ENCODE results near the gene CCR5.

The CCR5 gene

DNA sequence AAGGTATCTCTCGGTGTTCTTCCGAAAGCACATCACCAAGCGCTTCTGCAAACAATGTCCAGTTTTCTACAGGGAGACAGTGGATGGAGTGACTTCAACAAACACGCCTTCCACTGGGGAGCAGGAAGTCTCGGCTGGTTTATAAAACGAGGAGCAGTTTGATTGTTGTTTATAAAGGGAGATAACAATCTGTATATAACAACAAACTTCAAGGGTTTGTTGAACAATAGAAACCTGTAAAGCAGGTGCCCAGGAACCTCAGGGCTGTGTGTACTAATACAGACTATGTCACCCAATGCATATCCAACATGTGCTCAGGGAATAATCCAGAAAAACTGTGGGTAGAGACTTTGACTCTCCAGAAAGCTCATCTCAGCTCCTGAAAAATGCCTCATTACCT, 12.3 kb upstream of the CCR5 start:
- no peak for DNase-seq (ENCODE audit: extremely low read depth in 1 of 2, low read depth in 1 of 2)

DNA sequence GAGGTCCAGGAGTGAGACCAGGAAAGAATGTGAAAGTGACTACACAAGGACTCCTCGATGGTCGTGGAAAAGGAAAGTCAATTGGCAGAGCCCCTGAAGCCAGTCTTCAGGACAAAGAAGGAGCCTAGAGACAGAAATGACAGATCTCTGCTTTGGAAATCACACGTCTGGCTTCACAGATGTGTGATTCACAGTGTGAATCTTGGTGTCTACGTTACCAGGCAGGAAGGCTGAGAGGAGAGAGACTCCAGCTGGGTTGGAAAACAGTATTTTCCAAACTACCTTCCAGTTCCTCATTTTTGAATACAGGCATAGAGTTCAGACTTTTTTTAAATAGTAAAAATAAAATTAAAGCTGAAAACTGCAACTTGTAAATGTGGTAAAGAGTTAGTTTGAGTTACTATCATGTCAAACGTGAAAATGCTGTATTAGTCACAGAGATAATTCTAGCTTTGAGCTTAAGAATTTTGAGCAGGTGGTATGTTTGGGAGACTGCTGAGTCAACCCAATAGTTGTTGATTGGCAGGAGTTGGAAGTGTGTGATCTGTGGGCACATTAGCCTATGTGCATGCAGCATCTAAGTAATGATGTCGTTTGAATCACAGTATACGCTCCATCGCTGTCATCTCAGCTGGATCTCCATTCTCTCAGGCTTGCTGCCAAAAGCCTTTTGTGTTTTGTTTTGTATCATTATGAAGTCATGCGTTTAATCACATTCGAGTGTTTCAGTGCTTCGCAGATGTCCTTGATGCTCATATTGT, 10.8 kb upstream of the CCR5 start:
- DNase-seq (ENCODE audit: extremely low read depth in 1 of 2, low read depth in 1 of 2), result no peak

DNA sequence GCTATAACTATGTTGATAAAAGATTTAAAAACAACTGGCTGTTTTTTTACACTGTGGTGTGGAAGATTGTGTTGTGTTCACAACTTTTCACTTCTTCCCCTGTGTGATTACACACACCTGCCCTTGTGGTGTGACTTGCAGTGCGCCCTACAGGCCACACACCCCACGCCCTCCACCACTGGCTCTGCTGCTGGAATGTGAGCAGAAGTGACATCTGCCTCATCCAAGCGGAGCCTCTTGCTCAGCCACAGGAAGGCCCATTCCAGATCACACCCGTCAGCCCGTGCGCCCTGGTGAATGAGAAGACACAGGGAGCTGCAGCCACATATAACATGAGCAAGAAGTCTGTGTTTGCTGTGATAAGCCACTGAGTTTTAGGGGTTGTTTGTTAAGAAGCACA, 9.8 kb upstream of the CCR5 start:
- no peak for DNase-seq (ENCODE audit: extremely low read depth in 1 of 2, low read depth in 1 of 2)

DNA sequence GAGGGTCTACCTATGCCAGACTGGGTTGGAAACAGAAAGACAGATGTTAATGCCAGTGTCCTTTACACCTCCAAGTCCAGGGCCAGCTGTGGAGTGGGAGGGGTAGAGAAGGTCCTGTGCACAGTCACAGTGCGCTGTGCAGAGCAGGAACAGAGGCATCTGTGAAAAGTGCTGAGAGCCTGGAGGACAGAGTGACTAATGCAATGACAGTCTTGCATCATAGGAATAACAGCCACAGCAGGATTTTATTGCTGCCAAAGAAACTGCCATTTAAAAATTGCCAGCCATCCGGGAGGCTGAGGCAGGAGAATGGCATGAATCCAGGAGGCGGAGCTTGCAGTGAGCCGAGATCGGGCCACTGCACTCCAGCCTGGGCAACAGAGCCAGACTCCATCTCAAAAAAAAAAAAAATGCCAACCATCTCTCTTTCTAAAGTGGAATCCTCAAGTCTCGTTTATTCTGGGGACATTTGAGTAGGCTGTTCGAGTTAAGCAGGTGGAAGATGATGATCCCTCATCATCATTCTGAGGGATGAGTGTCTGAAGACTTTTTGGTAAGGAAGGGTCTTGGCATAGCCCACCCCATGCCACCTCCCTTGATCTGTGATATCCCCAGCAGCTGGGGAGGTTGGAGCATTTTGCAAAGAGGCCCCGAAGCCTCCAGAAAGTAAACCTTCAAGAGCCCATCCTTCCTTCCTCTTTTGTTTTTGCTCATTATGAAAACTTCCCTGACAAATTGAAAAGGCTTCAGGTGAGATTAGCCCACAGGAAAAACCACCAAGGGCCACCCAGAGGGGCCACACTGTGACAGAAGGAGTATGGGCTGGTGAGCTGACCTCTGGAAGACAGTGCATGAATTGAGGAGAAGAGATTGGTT, 9.1 kb upstream of the CCR5 start:
- DNase-seq (ENCODE audit: extremely low read depth in 1 of 2, low read depth in 1 of 2), result no peak

DNA sequence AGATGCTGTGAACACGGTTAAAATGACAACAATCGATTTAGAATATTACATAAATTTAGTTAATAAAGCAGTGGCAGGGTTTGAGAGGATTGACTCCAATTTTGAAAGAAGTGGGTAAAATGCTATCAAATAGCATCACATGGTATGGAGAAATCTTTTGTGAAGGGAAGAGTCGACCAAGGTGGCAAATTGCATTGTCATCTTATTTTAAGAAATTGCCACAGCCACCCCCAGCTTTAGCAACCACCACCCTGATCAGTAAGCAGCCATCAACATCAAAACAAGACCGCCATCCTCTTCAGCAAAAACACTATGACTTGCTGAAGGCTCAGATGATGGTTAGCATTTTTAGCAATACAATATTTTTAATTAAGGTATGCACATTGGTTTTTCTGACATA, 5.7 kb upstream of the CCR5 start:
- no peak for DNase-seq (ENCODE audit: extremely low read depth in 1 of 2, low read depth in 1 of 2)

DNA sequence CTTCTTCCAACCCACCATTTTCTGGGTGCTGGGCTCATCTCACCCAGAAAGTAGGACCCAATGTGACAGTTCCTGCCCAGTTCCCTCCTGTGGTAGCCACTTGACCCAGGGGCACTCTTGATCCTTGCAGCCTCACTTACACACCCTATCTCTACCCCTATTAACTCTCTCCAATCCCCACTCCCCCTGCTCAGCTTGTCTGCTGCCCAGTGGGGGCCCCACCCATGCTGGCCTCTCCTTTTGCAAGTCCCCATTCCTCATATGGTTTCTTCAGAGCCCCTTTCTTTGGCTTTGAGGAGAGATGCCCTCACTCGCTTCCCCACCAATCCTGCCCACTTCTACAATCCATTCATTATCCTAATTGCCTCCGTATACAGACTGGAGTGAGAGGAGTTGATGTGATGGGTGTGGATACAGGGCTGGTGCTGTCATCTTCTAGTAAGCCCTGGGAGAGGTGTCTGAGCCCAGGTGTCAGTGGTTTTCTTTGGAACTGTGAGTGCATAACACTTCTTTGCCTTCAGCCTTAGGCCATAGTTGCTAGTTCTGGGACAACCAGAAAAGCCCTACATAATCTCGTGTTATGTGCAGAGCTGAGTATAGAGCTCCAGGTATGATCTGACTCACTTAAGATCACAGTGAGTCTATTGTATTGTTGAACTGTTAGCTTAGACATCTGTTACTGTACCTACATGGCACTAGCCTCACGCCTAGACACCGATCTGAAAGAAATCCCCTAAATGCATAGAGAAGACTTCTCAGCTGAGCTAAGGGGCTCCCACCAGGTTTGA, 4.8 kb upstream of the CCR5 start:
- no peak for DNase-seq (ENCODE audit: extremely low read depth in 1 of 2, low read depth in 1 of 2)

DNA sequence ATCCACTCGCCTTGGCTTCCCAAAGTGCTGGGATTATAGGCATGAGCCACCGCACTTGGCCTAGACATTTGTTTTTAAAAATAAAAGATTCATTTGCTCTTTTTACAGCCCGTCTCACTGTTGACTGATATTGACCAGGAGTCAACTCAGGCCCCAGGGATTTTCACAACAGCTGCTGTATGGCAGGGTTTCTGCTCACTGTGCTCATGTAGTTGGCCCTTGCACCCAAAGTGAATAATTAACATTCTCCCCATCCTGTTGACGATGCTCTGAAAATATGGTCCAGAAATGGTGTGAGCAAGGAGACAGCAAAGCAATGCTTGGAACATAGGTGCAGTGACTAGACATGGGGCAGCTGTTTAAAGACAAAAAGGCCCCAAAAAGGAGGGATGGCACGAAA, 2.9 kb upstream of the CCR5 start:
- DNase-seq (ENCODE audit: extremely low read depth in 1 of 2, low read depth in 1 of 2), result no peak

DNA sequence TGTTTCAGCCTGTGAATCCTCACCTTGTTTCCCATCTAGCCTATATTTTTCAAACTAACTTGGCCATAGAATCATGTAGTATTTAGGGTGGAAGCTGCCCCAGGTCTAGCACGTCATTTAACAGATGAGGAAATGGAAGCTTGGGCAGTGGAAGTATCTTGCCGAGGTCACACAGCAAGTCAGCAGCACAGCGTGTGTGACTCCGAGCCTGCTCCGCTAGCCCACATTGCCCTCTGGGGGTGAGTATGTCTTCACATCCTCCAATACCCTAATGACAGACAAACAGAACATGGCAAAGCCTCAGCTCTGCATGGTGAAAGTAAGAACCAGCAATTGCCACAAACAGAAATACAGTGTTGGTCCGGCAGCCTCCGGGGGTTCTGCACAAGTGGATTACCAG, 2.2 kb upstream of the CCR5 start:
- peak; percentile 28 to 40 for DNase-seq (ENCODE audit: extremely low read depth in 1 of 2, low read depth in 1 of 2)

DNA sequence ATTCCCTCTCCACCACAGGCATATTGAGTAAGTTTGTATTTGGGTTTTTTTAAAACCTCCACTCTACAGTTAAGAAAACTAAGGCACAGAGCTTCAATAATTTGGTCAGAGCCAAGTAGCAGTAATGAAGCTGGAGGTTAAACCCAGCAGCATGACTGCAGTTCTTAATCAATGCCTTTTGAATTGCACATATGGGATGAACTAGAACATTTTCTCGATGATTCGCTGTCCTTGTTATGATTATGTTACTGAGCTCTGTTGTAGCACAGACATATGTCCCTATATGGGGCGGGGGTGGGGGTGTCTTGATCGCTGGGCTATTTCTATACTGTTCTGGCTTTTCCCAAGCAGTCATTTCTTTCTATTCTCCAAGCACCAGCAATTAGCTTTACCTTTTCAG, 1.6 kb upstream of the CCR5 start:
- DNase-seq (ENCODE audit: extremely low read depth in 1 of 2, low read depth in 1 of 2), result no peak

DNA sequence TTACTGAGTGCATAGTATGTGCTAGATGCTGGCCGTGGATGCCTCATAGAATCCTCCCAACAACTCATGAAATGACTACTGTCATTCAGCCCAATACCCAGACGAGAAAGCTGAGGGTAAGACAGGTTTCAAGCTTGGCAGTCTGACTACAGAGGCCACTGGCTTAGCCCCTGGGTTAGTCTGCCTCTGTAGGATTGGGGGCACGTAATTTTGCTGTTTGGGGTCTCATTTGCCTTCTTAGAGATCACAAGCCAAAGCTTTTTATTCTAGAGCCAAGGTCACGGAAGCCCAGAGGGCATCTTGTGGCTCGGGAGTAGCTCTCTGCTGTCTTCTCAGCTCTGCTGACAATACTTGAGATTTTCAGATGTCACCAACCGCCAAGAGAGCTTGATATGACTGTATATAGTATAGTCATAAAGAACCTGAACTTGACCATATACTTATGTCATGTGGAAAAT, 1.0 kb upstream of the CCR5 start:
- DNase-seq (ENCODE audit: extremely low read depth in 1 of 2, low read depth in 1 of 2), result no peak

DNA sequence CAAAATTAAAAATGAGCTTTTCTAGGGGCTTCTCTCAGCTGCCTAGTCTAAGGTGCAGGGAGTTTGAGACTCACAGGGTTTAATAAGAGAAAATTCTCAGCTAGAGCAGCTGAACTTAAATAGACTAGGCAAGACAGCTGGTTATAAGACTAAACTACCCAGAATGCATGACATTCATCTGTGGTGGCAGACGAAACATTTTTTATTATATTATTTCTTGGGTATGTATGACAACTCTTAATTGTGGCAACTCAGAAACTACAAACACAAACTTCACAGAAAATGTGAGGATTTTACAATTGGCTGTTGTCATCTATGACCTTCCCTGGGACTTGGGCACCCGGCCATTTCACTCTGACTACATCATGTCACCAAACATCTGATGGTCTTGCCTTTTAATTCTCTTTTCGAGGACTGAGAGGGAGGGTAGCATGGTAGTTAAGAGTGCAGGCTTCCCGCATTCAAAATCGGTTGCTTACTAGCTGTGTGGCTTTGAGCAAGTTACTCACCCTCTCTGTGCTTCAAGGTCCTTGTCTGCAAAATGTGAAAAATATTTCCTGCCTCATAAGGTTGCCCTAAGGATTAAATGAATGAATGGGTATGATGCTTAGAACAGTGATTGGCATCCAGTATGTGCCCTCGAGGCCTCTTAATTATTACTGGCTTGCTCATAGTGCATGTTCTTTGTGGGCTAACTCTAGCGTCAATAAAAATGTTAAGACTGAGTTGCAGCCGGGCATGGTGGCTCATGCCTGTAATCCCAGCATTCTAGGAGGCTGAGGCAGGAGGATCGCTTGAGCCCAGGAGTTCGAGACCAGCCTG, 984 bp downstream of the CCR5 start:
- DNase-seq (ENCODE audit: extremely low read depth in 1 of 2, low read depth in 1 of 2), result no peak

DNA sequence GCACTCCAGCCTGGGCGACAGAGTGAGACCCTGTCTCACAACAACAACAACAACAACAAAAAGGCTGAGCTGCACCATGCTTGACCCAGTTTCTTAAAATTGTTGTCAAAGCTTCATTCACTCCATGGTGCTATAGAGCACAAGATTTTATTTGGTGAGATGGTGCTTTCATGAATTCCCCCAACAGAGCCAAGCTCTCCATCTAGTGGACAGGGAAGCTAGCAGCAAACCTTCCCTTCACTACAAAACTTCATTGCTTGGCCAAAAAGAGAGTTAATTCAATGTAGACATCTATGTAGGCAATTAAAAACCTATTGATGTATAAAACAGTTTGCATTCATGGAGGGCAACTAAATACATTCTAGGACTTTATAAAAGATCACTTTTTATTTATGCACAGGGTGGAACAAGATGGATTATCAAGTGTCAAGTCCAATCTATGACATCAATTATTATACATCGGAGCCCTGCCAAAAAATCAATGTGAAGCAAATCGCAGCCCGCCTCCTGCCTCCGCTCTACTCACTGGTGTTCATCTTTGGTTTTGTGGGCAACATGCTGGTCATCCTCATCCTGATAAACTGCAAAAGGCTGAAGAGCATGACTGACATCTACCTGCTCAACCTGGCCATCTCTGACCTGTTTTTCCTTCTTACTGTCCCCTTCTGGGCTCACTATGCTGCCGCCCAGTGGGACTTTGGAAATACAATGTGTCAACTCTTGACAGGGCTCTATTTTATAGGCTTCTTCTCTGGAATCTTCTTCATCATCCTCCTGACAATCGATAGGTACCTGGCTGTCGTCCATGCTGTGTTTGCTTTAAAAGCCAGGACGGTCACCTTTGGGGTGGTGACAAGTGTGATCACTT, 2.0 kb downstream of the CCR5 start:
- DNase-seq (ENCODE audit: extremely low read depth in 1 of 2, low read depth in 1 of 2), result no peak

DNA sequence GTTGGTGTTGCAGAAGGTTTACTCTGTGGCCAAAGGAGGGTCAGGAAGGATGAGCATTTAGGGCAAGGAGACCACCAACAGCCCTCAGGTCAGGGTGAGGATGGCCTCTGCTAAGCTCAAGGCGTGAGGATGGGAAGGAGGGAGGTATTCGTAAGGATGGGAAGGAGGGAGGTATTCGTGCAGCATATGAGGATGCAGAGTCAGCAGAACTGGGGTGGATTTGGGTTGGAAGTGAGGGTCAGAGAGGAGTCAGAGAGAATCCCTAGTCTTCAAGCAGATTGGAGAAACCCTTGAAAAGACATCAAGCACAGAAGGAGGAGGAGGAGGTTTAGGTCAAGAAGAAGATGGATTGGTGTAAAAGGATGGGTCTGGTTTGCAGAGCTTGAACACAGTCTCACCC, 4.0 kb downstream of the CCR5 start:
- DNase-seq (ENCODE audit: extremely low read depth in 1 of 2, low read depth in 1 of 2), result no peak

DNA sequence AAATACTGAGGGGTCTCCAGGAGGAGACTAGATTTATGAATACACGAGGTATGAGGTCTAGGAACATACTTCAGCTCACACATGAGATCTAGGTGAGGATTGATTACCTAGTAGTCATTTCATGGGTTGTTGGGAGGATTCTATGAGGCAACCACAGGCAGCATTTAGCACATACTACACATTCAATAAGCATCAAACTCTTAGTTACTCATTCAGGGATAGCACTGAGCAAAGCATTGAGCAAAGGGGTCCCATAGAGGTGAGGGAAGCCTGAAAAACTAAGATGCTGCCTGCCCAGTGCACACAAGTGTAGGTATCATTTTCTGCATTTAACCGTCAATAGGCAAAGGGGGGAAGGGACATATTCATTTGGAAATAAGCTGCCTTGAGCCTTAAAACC, 4.5 kb downstream of the CCR5 start:
- no peak for DNase-seq (ENCODE audit: extremely low read depth in 1 of 2, low read depth in 1 of 2)

DNA sequence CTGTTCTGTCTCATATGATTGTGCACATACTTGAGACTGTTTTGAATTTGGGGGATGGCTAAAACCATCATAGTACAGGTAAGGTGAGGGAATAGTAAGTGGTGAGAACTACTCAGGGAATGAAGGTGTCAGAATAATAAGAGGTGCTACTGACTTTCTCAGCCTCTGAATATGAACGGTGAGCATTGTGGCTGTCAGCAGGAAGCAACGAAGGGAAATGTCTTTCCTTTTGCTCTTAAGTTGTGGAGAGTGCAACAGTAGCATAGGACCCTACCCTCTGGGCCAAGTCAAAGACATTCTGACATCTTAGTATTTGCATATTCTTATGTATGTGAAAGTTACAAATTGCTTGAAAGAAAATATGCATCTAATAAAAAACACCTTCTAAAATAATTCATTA, 5.1 kb downstream of the CCR5 start:
- no peak for DNase-seq (ENCODE audit: extremely low read depth in 1 of 2, low read depth in 1 of 2)

DNA sequence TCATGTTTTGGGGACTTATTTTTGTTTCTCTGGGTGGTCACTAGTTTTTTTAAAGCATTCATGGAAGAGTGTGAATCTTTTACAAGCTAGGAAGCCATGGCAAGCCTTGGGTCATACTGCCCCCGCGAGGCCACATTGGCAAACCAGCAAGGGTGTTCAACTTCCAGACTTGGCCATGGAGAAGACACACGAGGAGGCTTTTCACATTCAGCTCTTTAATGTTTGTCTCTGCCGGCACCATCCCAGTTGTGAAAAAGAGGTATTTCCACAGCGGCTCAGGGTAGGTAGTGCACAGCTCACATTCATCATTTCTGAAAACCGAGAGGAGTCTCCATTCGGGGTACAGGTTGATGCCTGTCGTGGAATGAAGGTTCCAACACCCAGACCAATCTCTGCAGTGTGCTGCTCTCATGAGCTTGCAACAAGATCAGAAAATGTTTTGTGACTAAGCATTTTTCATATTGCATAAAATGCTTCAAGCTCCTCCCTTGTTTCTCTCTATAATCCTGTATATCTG, 7.7 kb downstream of the CCR5 start:
- peak in 1 of 2 donors; percentile 45 for DNase-seq (ENCODE audit: extremely low read depth in 1 of 2, low read depth in 1 of 2)

DNA sequence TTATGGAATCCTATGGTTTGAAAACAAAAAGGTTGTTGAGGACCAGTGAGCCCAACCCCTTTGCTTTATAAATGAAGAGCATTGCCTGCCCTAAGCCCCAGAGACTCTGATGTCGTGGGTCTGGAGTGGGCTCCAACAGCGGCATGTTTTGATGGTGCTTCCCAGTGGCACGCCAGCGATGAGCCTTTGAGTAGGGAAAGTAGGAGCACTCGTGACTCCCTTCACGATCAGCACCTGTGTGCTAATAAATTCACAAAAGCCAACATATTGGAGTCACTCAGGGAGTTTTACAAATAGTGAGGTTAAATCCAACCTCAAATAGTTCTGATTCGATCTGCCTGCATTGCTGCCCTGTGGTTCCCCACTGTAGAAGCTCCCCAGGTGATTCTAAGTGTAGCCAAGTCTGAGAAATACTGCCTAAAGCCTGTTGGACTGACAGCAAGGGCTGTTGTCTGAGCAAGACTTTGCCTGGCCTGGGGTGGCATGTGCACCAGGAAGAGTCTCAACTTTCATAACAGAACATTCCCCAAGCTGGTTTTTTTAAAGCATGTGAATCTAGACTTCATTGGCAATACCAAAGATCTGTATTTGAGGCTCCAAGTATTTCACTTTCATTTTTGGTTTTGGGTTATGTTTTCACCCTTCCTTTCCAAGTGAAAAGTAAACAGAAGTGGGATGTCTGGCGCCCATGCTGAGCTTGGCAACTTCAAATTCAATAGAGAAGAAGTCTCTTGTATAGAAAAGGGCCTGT, 9.9 kb downstream of the CCR5 start:
- no peak for DNase-seq (ENCODE audit: extremely low read depth in 1 of 2, low read depth in 1 of 2)

DNA sequence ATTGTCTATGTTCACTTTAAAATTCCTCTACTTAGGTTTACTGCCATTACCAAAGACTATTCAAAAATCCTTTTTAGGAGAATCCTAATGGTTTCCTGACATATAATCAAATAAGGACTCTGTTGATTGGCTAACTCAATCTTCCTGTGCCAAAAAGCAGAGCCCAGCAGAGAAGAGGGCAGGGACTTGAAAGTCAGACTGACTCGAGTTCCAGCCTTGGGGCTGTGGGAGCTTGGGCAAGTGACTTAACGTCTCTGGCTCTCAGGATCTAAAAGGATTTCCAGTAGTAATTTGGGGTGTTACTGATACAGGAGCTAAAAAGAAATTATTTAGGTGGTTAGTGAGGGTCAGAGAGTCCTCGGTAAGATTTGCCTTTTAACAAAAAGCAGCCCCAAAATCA, 10.9 kb downstream of the CCR5 start:
- DNase-seq (ENCODE audit: extremely low read depth in 1 of 2, low read depth in 1 of 2), result no peak
